Spleen (tissue), 7 donors: ENCODE measurements around the gene CFAP20DC.

Source experiments
- POLR2A ChIP-seq, 3 donors: fragments of 450-650 bp; IDR thresholded peaks; one replicate each; pipeline ENCODE4 v1.5.1; 2017; ENCODE audit warnings: antibody characterized with exemption in 3 of 3, mild to moderate bottlenecking in 1 of 3
- TF ChIP-seq, protein P1 (sequence below), 11 experiments: fragments of 200-600 bp in 7 of 11; fragments of 450-650 bp in 4 of 11; sonication (generic) in 4 of 11; IDR thresholded peaks in 8 of 11; conservative IDR thresholded peaks in 3 of 11; 1 replicate in 7 of 11; 2 replicates in 4 of 11; pipeline versions ENCODE4 v1.4.0 to v1.8.0; 2016 to 2021; ENCODE audit warnings: antibody characterized with exemption in 11 of 11, inconsistent platforms in 4 of 11, mild to moderate bottlenecking in 1 of 11
- donor health status: DM: no; HTN: no; CAD: no; lungs with moderate emphysema.
- donor health status: DM: no; HTN: no; CAD: no.
- donor health status: DM: no; HTN: no; CAD: no.

DNA sequence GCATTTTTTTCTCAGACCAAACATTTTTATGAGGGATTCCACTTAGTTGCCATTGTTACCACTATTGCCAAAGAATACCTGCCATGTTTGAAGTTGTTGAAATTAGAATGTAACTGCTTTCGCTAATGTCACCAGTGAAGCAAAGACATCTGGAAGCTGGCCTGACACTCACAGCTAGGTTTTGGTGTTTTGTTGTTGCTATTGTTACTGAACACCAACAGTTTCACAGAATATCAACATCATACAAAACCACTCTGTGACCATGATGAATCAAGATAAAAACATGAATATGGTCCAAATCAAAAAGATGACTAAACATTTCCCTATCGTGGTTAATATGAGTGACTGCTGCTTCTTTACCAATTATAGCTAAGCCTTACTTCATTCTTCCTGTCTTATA is 6.9 kb upstream of the CFAP20DC start:
- TF ChIP-seq, protein P1, sequence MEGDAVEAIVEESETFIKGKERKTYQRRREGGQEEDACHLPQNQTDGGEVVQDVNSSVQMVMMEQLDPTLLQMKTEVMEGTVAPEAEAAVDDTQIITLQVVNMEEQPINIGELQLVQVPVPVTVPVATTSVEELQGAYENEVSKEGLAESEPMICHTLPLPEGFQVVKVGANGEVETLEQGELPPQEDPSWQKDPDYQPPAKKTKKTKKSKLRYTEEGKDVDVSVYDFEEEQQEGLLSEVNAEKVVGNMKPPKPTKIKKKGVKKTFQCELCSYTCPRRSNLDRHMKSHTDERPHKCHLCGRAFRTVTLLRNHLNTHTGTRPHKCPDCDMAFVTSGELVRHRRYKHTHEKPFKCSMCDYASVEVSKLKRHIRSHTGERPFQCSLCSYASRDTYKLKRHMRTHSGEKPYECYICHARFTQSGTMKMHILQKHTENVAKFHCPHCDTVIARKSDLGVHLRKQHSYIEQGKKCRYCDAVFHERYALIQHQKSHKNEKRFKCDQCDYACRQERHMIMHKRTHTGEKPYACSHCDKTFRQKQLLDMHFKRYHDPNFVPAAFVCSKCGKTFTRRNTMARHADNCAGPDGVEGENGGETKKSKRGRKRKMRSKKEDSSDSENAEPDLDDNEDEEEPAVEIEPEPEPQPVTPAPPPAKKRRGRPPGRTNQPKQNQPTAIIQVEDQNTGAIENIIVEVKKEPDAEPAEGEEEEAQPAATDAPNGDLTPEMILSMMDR (IDR thresholded peaks at IDR 0.05 in 8 of 11, conservative IDR thresholded peaks at IDR 0.05 in 3 of 11), result no peak
- no peak for TF ChIP-seq POLR2A (IDR thresholded peaks at IDR 0.05)
